Fibroblast of the aortic adventitia (primary cell): Measurements from ENCODE around the gene VWC2. TPM values are rescaled to one million over a fixed set of nuclear protein-coding genes. Genes with fewer than 3 reads are reported as not detected.

ENCODE experiments used
- DNase-seq: peaks from one replicate; pipeline ENCODE4 v3.0.0-alpha.2; 2010; ENCODE audit warnings: low read depth
- H3K4me3 ChIP-seq: 2 replicates; pipeline ENCODE4 v1.5.1; 2011; ENCODE audit warnings: low read depth, mild to moderate bottlenecking, control low read depth, low read length, moderate library complexity
- total RNA-seq: library from RNA; depleted of rRNA; stranded (reverse); fragments of >200 nt; gene quantifications from 2 replicates; pipeline ENCODE4 v1.2.3, GENCODE V29; 2012; ENCODE audit warnings: low replicate concordance
- TF ChIP-seq, protein P1 (sequence below): IDR thresholded peaks from 2 replicates; pipeline ENCODE4 v1.5.1; 2011; ENCODE audit warnings: mild to moderate bottlenecking, low read length, control low read depth, inconsistent platforms; ENCODE audit not compliant: insufficient read depth

The VWC2 gene
- total RNA-seq, 1 donor: not detected

DNA sequence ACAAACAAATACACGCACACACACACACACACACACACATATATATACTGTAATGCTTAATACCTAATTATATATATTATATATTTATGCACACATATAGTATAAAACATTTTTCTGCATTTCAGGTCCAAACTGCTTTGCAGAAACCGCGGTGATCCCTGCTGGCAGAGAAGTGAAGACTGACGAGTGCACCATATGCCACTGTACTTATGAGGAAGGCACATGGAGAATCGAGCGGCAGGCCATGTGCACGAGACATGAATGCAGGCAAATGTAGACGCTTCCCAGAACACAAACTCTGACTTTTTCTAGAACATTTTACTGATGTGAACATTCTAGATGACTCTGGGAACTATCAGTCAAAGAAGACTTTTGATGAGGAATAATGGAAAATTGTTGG, 138.5 kb downstream of the VWC2 start:
- TF ChIP-seq, protein P1, sequence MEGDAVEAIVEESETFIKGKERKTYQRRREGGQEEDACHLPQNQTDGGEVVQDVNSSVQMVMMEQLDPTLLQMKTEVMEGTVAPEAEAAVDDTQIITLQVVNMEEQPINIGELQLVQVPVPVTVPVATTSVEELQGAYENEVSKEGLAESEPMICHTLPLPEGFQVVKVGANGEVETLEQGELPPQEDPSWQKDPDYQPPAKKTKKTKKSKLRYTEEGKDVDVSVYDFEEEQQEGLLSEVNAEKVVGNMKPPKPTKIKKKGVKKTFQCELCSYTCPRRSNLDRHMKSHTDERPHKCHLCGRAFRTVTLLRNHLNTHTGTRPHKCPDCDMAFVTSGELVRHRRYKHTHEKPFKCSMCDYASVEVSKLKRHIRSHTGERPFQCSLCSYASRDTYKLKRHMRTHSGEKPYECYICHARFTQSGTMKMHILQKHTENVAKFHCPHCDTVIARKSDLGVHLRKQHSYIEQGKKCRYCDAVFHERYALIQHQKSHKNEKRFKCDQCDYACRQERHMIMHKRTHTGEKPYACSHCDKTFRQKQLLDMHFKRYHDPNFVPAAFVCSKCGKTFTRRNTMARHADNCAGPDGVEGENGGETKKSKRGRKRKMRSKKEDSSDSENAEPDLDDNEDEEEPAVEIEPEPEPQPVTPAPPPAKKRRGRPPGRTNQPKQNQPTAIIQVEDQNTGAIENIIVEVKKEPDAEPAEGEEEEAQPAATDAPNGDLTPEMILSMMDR: no peak
- no peak for DNase-seq
- no peak overlapping the region for H3K4me3 ChIP-seq

DNA sequence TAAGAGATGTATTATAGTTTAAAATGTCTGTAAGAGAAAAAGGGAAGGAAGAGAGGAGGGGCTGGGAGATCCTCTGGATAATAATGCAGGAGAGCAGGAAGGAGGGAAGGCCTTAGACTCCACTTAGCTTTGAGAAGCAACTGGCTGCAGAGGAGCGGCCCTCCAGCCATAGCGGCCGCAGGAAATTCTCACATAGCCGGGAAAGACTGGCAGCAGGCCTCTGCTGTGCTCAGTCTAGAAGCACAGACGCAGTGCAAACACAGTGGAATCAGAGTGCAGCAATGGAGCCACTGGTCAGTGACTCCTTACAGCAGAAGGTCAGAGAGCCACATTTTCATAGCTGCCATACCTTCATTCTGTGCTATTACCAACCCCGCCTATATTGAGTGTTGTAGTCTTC, 153.3 kb downstream of the VWC2 start:
- TF ChIP-seq, protein P1: no peak
- no peak overlapping the region for H3K4me3 ChIP-seq
- DNase-seq: no peak

DNA sequence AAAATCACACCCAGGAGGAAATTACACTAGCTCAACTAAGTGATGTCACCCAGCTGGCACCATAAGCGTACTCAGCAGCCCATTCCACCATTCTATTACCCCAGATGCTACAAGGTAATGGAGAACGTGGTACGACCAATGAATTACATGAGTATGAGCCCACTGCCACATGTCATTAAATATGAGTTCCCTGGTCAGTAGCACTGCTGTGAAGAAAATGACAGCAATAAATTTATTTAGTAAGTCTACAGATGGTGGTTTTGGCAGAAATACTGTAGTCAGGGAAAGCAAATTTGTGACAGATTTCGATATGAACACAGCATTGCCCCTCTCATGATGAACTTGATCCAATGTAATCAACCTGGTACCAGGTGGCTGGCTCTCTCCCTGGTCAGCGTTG, 154.2 kb downstream of the VWC2 start:
- TF ChIP-seq, protein P1: no peak
- no peak overlapping the region for H3K4me3 ChIP-seq
- no peak for DNase-seq

DNA sequence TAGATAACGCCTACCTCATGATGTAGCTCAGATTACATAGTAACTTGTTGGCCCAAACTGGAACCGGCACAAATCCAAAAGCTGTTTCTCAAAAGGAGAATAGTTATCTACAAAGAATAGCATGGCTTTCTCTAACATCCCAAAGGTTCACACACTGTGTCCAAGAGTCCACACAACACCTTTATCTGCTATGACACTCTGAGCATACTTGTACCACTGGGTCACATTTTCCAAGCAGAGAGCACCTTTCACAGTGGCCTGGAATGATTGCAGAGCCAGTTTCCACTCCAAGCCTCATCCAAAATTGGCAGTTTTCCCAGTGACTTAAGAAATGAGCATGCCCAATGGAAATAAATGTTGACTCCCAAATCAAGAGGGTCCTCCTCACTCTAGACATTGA, 155.3 kb downstream of the VWC2 start:
- H3K4me3 ChIP-seq: no peak overlapping the region
- no peak for DNase-seq

DNA sequence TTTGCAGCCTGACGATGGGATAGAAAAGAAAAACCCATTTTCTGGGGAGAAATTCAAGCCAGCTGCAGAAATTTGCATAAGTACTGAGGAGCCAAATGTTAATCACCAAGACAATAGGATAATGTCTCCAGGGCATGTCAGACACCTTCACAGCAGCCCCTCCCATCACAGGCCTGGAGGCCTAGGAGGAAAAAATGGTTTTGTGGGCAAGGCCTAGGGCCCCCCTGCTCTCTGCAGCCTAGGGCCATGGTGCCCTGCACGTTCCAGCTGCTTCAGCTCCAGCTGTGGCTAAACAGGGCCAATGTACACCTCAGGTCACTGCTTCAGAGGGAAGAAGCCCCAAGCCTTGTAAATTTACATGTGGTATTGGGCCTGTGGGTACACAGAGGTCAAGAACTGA, 158.2 kb downstream of the VWC2 start:
- no peak overlapping the region for H3K4me3 ChIP-seq
- TF ChIP-seq, protein P1: no peak
- no peak for DNase-seq

More for the DNA sequence above, 155.3 kb downstream of the VWC2 start:
- TF ChIP-seq, protein P1: no peak

DNA sequence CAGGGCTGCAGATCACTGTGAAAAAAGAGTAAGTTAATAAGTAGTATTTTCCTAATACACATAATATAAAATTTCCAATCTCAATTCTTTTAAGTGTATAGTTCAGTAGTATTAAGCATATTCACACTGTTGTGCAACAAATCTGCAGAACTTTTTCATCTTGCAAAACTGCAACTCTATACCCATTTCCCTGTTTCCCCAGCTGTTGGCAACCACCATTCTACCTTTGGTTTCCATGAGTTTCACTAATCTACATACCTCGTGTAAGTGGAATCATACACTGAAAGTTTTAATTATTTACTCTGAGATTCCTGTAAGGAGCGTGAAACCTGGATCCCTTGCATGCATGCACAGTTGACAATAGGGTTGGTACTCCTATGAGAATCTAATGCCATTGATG, 164.2 kb downstream of the VWC2 start:
- no peak for DNase-seq
- TF ChIP-seq, protein P1: no peak
- H3K4me3 ChIP-seq: no peak overlapping the region
